ENCODE measurements around the gene COL5A2.

Gene COL5A2

DNA sequence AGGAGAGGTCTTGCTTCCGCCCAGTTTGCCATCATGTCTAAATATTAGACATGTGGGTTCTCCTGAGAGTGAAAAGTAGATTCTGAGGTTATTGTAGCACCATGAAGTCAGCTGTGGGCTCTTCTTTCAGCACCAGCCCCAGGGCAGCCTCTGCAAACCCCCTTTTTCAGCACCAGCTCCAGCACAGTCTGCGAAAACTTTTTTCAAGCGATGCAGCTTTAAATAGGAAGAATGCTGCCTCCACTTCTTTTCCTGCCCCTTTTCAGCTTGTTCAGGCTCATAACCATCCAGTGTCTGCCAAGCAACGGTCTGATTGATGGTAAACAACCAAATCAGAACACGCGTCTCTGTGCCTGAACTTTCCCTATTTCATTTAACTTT, at the start of gene COL5A2:
Gene COL5A2, minus strand, starts transcription at position 192 of the 381 bp plus-strand sequence. Its CDS starts 157 bp downstream, at position 35.
- no peak for DNase-seq (ENCODE audit: low read depth)

DNA sequence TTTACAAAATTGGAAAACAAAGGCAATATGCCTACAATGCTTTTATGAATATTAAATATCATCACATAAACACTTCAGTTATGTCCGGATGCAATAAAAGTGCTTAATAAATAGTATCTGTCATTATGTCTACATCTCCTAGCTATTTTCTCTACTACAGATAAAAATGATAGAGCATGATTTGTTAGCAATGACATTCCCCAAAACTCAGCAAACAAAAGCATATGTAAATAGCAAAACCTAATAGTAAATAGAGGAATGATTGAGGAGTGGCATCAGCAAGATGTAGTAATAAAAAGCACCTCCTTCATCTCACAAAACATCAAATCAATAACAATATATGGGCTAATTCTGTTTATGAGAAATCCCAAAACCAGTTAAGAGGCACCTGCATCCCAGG, 46.5 kb upstream of the COL5A2 start:
- DNase-seq (ENCODE audit: low read depth): no peak

DNA sequence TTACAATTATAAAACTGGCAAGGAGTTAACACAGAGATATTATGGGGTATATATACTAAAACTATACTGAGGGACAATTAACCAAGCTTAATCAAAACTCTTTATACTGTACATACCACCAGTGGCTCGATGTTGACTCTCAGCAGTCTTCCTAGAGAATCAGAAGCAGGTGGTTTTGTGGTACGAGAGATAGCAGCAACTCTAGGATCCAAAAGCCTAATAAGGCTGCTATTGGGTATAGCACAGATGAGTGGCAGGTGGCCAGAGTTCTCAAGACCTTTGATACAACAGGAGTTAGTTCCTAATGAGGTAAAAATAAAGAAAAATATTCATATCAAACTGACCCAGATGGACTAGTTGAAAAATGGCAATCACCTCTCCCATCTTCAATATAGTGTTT, 45.5 kb upstream of the COL5A2 start:
- no peak for DNase-seq (ENCODE audit: low read depth)

DNA sequence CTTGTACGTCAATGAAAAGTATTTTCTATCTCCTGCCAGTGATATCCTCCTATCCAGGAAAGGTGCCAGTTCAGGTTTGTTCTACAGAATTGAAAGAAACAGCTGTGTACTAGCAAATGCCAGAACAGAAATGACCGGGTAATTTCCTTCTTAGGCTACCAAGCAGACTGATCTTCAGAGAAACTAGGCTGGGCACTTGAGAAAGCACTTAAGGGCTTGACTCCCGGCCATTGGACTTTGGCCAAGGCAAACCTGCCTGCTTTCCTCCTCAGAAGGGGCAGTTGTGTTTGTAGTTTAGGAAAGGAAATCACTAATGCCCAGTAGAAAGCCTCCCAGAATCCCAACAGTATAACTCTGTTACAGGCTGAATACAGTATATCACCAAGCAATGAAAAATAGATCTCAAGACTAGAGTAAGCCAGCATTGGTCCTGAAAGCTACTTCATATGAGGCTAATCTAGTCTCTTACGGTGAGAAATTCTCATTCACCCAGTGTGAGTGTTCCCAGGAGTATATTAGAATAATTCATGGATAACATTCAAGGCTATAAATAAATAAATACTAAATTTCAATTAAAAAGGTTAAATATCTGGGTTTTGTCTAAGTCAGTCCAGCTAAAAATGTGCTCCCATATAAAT, 43.0 kb upstream of the COL5A2 start:
- DNase-seq (ENCODE audit: low read depth): no peak

DNA sequence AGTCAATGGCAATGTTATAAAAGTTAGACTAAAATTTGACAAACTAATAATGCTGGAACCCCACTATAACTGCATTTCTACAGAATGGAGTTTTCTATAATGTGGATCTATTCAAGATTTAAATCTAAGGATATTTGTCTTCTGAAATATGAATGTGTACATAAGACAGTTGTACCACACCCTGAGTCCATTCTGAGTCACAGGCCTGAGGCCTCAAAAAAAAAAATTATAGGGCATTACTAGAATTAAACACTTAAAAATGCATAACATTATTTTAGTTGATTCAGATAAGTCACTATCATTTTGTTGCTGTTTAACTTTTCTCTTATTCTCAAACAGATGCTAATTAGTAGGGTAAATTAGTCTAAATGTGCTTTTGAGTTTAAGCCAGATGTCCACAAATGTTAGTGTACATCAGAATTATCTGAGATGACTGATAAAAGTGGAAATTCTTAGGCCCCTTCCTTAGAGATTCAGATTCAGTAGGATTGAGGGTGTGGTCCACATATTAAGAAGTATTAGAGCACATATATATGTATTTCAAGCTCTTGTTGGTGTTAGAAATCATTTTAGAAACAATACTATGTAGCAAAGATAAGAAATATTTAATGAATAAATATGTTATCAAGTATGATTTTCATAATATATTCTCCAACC, 42.4 kb upstream of the COL5A2 start:
- no peak for DNase-seq (ENCODE audit: low read depth)

- no peak for DNase-seq (ENCODE audit: low read depth)
These were observed 38.7 kb upstream of the COL5A2 start for GRCh38 chr2:189218236-189218635.

DNA sequence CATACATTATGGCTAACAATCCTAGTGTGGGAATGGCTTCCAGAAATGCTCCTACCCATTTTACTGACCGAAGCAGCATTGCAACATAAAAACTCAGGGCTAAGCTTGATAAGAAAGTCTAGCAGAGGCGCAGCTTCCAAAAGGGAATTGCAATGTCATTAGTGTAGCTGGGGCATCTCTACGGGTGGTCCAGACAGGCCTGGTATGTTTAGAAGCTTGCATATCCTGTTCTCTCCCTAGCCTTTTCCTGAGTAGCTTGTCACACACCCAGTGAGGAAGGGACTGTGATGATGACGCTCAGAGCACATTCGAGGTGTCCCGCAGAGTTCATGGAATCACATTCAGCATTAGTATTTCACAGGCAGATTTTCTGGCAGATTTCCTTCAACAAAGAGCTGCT, 38.0 kb upstream of the COL5A2 start:
- DNase-seq (ENCODE audit: low read depth): no peak

- no peak for DNase-seq (ENCODE audit: low read depth)
These were observed 37.5 kb upstream of the COL5A2 start for GRCh38 chr2:189217051-189217450.

DNA sequence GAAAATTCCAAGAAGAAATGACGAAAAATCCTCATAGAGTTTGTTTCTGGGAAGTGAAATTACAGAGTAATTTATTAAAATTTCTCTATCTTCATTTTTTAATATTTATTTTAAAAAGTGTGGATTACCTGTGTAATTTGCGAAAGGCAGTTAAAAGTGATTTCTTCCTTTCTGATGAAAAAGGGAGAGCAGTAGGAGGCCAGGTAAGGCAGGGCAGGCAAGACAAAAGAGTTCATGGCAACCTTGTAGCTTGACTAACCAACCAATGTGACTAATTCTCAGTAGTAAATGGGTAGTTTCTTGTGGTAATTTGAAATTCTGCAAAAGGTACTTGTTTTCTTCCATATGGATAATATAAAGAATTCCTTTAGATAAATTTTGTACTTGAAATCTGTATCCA, 34.9 kb upstream of the COL5A2 start:
- DNase-seq (ENCODE audit: low read depth): no peak

DNA sequence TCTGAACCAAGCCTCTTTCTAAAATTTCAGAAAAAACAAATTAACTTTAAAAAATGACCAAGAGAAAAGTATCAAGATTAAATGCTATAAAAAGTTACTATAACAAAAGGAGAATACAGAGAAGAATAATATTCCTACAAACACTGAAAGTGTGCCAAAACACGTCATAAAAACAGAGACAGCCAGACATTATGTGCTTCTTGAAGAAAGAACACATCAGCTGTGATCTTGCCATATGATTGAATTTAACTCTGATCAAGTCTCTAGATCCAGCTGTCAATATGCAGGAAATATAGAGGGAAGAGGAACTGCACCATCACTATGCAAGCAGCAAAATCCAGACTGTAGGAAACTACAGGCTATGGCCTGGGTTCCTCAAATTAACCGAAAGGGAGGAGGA, 33.7 kb upstream of the COL5A2 start:
- no peak for DNase-seq (ENCODE audit: low read depth)

DNA sequence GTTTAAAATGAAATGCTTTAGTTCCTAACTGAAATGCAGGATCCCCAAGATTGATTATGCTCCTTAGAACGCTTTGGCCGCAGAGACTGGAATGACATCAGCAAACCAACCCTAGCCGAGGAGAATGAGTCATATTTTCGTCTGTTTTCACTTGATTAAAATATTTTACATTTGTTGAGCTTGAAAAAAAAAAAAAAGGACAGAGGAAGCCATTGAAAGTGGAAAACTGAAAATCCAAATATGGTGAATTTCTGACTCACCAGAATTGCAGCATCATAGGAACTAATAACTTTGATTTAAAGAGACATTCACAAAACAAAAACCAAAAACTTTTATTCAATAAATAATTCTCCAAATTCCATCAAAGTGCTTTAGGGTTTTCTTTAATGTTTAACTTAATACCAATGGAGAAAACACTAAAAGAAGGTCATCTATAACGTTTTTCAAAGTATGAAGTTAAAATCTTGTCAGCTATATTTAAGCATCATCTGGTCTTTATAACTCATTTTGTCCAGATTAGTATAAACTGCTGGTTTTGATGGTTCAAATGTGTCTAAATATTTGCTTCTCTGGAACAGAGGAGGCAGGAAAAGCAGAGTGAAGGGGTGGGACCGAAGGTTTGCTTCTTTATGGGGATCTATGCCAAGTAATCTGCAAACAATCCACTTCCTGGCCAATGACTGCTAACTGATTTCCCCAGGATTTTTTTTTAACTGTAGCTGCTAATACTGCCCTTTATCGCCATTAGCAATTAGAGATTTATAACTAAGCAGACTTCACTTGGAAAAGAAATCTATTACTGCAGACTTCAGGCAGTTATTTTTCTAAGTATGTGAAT, 30.9 kb upstream of the COL5A2 start:
- no peak for DNase-seq (ENCODE audit: low read depth)

- DNase-seq (ENCODE audit: low read depth): no peak
These were observed 28.7 kb upstream of the COL5A2 start for GRCh38 chr2:189208254-189208653.

DNA sequence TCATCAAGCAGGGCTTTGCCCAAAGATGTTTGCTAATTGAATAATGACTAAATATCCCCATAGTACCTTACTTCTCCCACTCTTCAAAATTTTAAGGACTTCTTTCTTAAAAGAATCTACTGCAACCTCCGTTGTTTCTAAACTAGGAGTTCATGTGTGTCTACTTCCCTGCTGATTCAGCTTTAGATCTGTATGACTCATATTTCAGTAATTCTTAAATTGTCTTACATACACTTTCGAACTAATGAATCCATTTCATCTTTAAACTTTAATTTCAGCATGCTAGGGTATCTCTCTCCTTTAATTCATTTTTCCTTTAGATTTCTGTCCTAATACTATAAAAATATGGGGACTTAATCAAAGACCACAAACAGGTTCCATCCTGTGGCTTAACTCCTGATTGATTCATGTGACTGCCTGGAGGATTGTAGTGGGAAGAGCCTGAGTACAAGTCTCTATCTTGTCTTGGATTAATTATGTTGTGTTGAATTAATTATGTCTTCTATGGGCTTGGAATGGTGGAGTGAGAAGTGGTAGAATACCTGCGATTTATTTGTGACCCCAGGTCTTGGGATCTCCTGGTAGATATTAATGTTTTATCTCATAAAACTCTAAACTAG, 24.9 kb upstream of the COL5A2 start:
- no peak for DNase-seq (ENCODE audit: low read depth)

- no peak for DNase-seq (ENCODE audit: low read depth)
These were observed 23.7 kb upstream of the COL5A2 start for GRCh38 chr2:189203177-189203799.

DNA sequence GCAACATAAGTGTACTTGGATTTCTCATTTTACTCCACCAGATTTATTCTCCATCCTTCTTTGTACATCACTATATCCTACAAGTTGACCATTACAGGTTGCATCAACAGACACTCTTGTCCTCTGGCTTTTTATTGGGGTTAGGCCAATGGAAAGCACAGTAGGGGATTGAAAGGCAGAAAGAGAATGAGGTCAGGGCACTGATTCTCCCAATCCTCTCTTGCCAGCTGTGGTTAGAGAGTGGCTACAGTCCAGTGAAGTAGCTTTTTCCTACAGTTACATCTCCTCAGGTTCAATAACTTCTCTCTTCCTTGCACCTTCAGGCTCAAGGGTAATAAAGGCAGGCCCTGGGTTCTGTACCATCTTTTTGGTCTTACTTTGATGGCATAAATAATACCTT, 20.2 kb upstream of the COL5A2 start:
- DNase-seq (ENCODE audit: low read depth): no peak

DNA sequence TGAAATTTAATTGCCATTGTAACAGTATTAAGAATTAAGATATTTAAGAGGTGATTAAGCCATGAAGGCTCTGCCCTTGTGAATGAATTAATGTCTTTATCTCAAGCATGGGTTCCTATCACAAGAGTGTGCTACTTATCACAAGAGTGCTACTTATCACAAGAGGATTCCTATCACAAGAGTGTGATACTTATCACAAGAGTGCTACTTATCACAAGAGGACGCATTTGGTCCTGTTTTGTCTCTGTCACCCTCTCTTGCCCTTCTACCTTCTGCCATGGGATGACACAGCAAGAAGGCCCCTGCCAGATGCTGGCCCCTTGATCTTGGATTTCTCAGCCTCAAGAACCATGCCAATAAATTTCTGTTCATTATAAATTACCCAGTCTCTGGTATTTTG, 13.2 kb upstream of the COL5A2 start:
- DNase-seq (ENCODE audit: low read depth): no peak

DNA sequence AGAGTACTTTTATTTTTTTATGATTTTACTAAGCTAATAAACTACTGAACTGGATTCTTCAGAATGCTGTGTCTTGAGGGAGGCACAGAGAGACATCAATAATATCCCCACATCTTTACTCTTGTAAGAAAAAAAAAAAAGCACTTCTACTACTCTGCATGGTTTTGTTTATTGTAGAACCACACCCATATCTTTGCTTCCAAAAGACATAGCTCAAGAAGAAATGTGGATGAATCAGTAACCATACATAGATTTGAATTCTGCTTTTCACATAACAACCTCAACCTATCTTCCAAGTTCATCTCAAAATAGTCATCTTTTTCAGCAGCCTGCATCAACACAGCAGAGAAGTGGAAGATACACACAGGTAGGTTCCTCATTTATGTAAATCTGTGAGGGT, 12.2 kb upstream of the COL5A2 start:
- DNase-seq (ENCODE audit: low read depth): no peak

- no peak for DNase-seq (ENCODE audit: low read depth)
These were observed 11.1 kb upstream of the COL5A2 start for GRCh38 chr2:189190685-189191084.

GRCh38 chr2:189188115-189188805, 8.7 kb upstream of the COL5A2 start:
- no peak for DNase-seq (ENCODE audit: low read depth)

DNA sequence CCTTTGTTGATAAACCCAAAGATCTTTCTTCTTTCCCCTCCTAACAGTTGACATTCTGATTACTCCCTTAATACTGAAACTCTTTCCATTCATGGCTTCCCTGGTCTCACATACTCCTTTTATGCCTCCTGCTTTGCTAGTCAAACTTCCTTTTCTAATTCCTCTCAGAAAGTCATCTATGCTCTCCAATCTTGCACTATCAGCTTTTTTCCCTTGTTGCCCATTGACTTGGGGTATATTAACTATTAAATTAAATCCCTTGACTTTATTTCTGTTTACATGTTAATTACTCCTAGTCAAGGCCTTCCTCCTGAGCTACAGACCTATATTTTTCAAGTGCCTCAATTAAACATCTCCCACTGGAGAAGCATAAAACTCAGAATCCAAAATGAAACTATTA, 3.6 kb upstream of the COL5A2 start:
- no peak for DNase-seq (ENCODE audit: low read depth)

DNA sequence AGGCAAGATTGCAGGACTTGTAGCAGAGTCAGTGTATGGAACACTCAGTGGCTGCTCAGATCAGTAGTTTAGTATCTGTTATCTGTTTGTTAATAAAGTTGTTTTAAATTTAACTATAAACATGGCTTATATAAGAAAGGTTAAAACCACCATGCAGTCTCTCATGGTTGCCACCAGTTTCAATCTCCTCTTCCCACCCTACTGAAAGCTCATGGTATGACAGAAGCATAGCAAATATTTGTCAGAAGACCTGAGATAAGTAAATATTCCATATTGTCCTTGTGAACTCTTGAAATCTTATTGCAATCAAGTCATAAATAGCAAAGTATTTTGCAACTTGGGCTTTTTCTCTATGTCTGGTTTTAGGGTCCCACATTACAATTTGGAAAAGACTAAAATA, 2.1 kb upstream of the COL5A2 start:
- no peak for DNase-seq (ENCODE audit: low read depth)

All from activated T-cell treated with anti-CD3 and anti-CD28 coated beads for 24 hours (primary cell).